K562 (cell line): ENCODE measurements around the gene SCNN1A. TPM values are rescaled to one million over a fixed set of nuclear protein-coding genes. Genes with fewer than 3 reads are reported as not detected.

Experiments used
- AFF1 ChIP-seq, 2 experiments: fragments of 450-650 bp; IDR thresholded peaks; 2 replicates each; pipeline ENCODE4 v1.6.1; 2018; ENCODE audit warnings: mild to moderate bottlenecking in 2 of 2, low read depth in 1 of 2; ENCODE audit not compliant: partially characterized antibody in 2 of 2
- ATF7 ChIP-seq: fragments of 450-650 bp; IDR thresholded peaks from 2 replicates; pipeline ENCODE4 v1.7.1; 2014; ENCODE audit warnings: mild to moderate bottlenecking, moderate library complexity
- E2F4 ChIP-seq: sonication (generic); formaldehyde crosslinking; IDR thresholded peaks from 2 replicates; pipeline ENCODE4 v1.8.0; 2022; ENCODE audit warnings: mild to moderate bottlenecking, low read depth, missing genetic modification reagents
- E2F6 ChIP-seq, 2 experiments: IDR thresholded peaks; 2 replicates each; pipeline ENCODE4 v1.6.1; 2011; ENCODE audit warnings: borderline replicate concordance in 1 of 2, control low read depth in 1 of 2, low read depth in 1 of 2, low read length in 1 of 2, mild to moderate bottlenecking in 1 of 2, mixed read lengths in 1 of 2, moderate library complexity in 1 of 2; ENCODE audit not compliant: insufficient read depth in 1 of 2, insufficient read length in 1 of 2, poor library complexity in 1 of 2, severe bottlenecking in 1 of 2; ENCODE audit errors: extremely low read depth in 1 of 2
- ERF ChIP-seq: fragments of 450-650 bp; formaldehyde crosslinking; IDR thresholded peaks from 2 replicates; pipeline ENCODE4 v1.4.0; 2020; ENCODE audit warnings: mild to moderate bottlenecking, mixed read lengths
- FOSL1 ChIP-seq: fragments of 200-800 bp; sonication (Bioruptor generic); conservative IDR thresholded peaks from 2 replicates; pipeline ENCODE4 v1.6.1; 2016; ENCODE audit warnings: missing genetic modification characterization, missing compliant biosample characterization
- HNRNPLL ChIP-seq: fragments of 200-400 bp; formaldehyde crosslinking; IDR thresholded peaks from 2 replicates; pipeline ENCODE4 v1.6.1; 2017; ENCODE audit warnings: low read length, low read depth, mild to moderate bottlenecking; ENCODE audit not compliant: poor library complexity, severe bottlenecking
- L3MBTL2 ChIP-seq: fragments of 450-650 bp; IDR thresholded peaks from 2 replicates; pipeline ENCODE4 v1.6.1; 2016; ENCODE audit warnings: mild to moderate bottlenecking, moderate library complexity
- MCM7 ChIP-seq, 2 experiments: fragments of 450-650 bp; IDR thresholded peaks; 2 replicates each; pipeline ENCODE4 v1.6.1; 2016 to 2018
- NUFIP1 ChIP-seq: fragments of 450-650 bp; IDR thresholded peaks from 2 replicates; pipeline ENCODE4 v1.6.1; 2018; ENCODE audit not compliant: partially characterized antibody
- PHB2 ChIP-seq: fragments of 450-650 bp; IDR thresholded peaks from 2 replicates; pipeline ENCODE4 v1.6.1; 2017; ENCODE audit warnings: low read depth
- RAD51 ChIP-seq: fragments of 450-650 bp; IDR thresholded peaks from 2 replicates; pipeline ENCODE4 v1.7.1; 2016; ENCODE audit warnings: low read depth, mild to moderate bottlenecking, borderline replicate concordance
- RBFOX2 ChIP-seq: fragments of 200-400 bp; formaldehyde crosslinking; IDR thresholded peaks from 2 replicates; pipeline ENCODE4 v1.6.1; 2017; ENCODE audit warnings: low read depth, mild to moderate bottlenecking, low read length, moderate library complexity
- TOE1 ChIP-seq, 2 experiments: fragments of 450-650 bp in 1 of 2; sonication (generic) in 1 of 2; formaldehyde crosslinking in 1 of 2; IDR thresholded peaks; 2 replicates each; pipeline versions ENCODE4 v1.7.1 to v1.8.0; 2016 to 2022; ENCODE audit warnings: borderline replicate concordance in 2 of 2, mild to moderate bottlenecking in 2 of 2, antibody characterized with exemption in 1 of 2, inconsistent platforms in 1 of 2, low read depth in 1 of 2, missing genetic modification reagents in 1 of 2, moderate library complexity in 1 of 2
- U2AF1 ChIP-seq: fragments of 200-400 bp; formaldehyde crosslinking; optimal IDR thresholded peaks from 2 replicates; pipeline ENCODE3; 2017; ENCODE audit warnings: mild to moderate bottlenecking, low read depth, low read length, moderate library complexity
- U2AF2 ChIP-seq: fragments of 200-400 bp; formaldehyde crosslinking; optimal IDR thresholded peaks from 2 replicates; pipeline ENCODE3; 2017; ENCODE audit warnings: low read depth, mild to moderate bottlenecking, low read length
- ZBTB7A ChIP-seq: IDR thresholded peaks from 2 replicates; pipeline ENCODE4 v1.6.1; 2011; ENCODE audit warnings: low read depth, mild to moderate bottlenecking, low read length, moderate library complexity, borderline replicate concordance; ENCODE audit not compliant: control insufficient read depth
- ZNF224 ChIP-seq: sonication (generic); formaldehyde crosslinking; IDR thresholded peaks from 2 replicates; pipeline ENCODE4 v1.8.0; 2022; ENCODE audit warnings: mild to moderate bottlenecking, missing genetic modification reagents
- ZNF780A ChIP-seq: fragments of 250-450 bp; sonication (Bioruptor Pico); IDR thresholded peaks from 2 replicates; pipeline ENCODE4 v1.5.0; 2021; ENCODE audit warnings: mild to moderate bottlenecking
- polyA plus RNA-seq, 8 experiments: library from polyadenylated mRNA; depleted of rRNA in 4 of 8; stranded (reverse) in 5 of 8; unstranded in 3 of 8; fragments of >200 nt; fragmentation: Nextera tagmentation in 2 of 8; fragmentation: Illumina TruSeq in 1 of 8; extraction: Ambion mirVana in 2 of 8; extraction: Trizol in 1 of 8; gene quantifications; 2 replicates each; pipeline versions ENCODE4 v1.2.1 to v1.2.3, GENCODE V29; 2011 to 2014; ENCODE audit warnings: inconsistent platforms in 1 of 8, missing spikeins in 1 of 8
- total RNA-seq, 7 experiments: library from RNA; depleted of rRNA in 6 of 7; stranded (reverse); fragments of >200 nt in 6 of 7; fragmentation: Illumina TruSeq in 2 of 7; extraction: Trizol in 2 of 7; gene quantifications; 2 replicates each; pipeline versions ENCODE4 v1.2.1 to v1.2.3, GENCODE V29; 2011 to 2021; ENCODE audit warnings: low replicate concordance in 1 of 7

Gene SCNN1A
- total and polyA plus RNA-seq, 9 of the 15 experiments (the other 6 are each of a cell fraction or from before 2014, with no cell fraction given) = 0.15 to 0.49 (median 0.32) TPM; not detected in 5

- TF ChIP-seq E2F6 (IDR thresholded peaks at IDR 0.05; ENCODE audit: borderline replicate concordance in 1 of 2, extremely low read depth in 1 of 2, insufficient read depth in 1 of 2, insufficient read length in 1 of 2, low read depth in 1 of 2, low read length in 1 of 2, poor library complexity in 1 of 2, severe bottlenecking in 1 of 2) (peak; percentile 28 to 71), TOE1 (IDR thresholded peaks at IDR 0.05; ENCODE audit: borderline replicate concordance) (peak; percentile 69; the same call in 1 of the 2 replicates), TOE1 (CRISPR knock-in tag; IDR thresholded peaks at IDR 0.05; ENCODE audit: borderline replicate concordance, low read depth) (no peak), U2AF1 (no peak), ZNF224 (CRISPR knock-in tag) (no peak), MCM7 (IDR thresholded peaks at IDR 0.05) (no peak), FOSL1 (tag) (peak; percentile 95), RAD51 (peak; percentile 75), ATF7 (peak; percentile 44; the same call in 1 of the 2 replicates), PHB2 (no peak), HNRNPLL (no peak), E2F4 (no peak), NUFIP1 (no peak), ZBTB7A (peak; percentile 31; the same call in 1 of the 2 replicates), U2AF2 (no peak), AFF1 (IDR thresholded peaks at IDR 0.05; ENCODE audit: low read depth in 1 of 2, partially characterized antibody in 2 of 2) (peak in 1 of 2 experiments; percentile 21), L3MBTL2 (peak; percentile 74), RBFOX2 (peak; percentile 87), ERF (CRISPR knock-in tag) (0 out of 2 replicates have a peak, but pooled peaks have one; percentile 32), ZNF780A (CRISPR knock-in tag) (no peak)
Observed at GRCh38 chr12:6336079-6336888, 39.1 kb downstream of the SCNN1A start (continued).
